ENCODE measurements around the gene PTPRD. TPM values are rescaled to one million over a fixed set of nuclear protein-coding genes. Genes with fewer than 3 reads are reported as not detected.

The PTPRD gene
- total and polyA plus RNA-seq, 5 experiments from 2014 or later = not detected

GRCh38 chr9:8364026-8364752 is 2248.6 kb downstream of the PTPRD start:
- H3K36me3 Mint-ChIP-seq = no peaks in the 10 kb centered on the region
- DNase-seq (no peak), ATAC-seq (no peak)
- H3K9me3 Mint-ChIP-seq = no peaks in the 10 kb centered on the region
- no peak overlapping the region for H3K27ac Mint-ChIP-seq
- H3K27me3 Mint-ChIP-seq = no peaks in the 10 kb centered on the region
- POLR2A ChIA-PET = no interaction called here
- H3K4me1 Mint-ChIP-seq = no peaks in the 10 kb centered on the region
- H3K4me3 Mint-ChIP-seq = no peak overlapping the region

- Mint-ChIP-seq H3K27ac (no peak overlapping the region), H3K27me3 (no peaks in the 10 kb centered on the region), H3K4me3 (no peak overlapping the region), H3K4me1 (no peaks in the 10 kb centered on the region), H3K9me3 (no peaks in the 10 kb centered on the region), H3K36me3 (no peaks in the 10 kb centered on the region)
- no peak for ATAC-seq
- DNase-seq = no peak
- POLR2A ChIA-PET = no interaction called here
Measured at GRCh38 chr9:8362250-8362649, 2250.6 kb downstream of the PTPRD start.

- POLR2A ChIA-PET = no interaction called here
Measured at GRCh38 chr9:8361364-8361763, 2251.4 kb downstream of the PTPRD start.

GRCh38 chr9:8356406-8356805 is 2256.4 kb downstream of the PTPRD start:
- Mint-ChIP-seq H3K27ac (no peak overlapping the region), H3K36me3 (no peaks in the 10 kb centered on the region), H3K9me3 (no peaks in the 10 kb centered on the region), H3K4me3 (no peak overlapping the region), H3K4me1 (no peaks in the 10 kb centered on the region), H3K27me3 (no peaks in the 10 kb centered on the region)
- ATAC-seq = no peak
- DNase-seq = no peak
- POLR2A ChIA-PET = no interaction called here

More at GRCh38 chr9:8361364-8361763, 2251.4 kb downstream of the PTPRD start:
- H3K27me3 Mint-ChIP-seq = no peaks in the 10 kb centered on the region
- DNase-seq (no peak), ATAC-seq (no peak)
- no peak overlapping the region for H3K4me3 Mint-ChIP-seq
- H3K27ac Mint-ChIP-seq = no peak overlapping the region
- no peaks in the 10 kb centered on the region for H3K9me3 Mint-ChIP-seq
- H3K4me1 Mint-ChIP-seq = no peaks in the 10 kb centered on the region
- H3K36me3 Mint-ChIP-seq = no peaks in the 10 kb centered on the region

- Mint-ChIP-seq H3K4me3 (no peak overlapping the region), H3K27ac (no peak overlapping the region), H3K4me1 (no peaks in the 10 kb centered on the region), H3K27me3 (no peaks in the 10 kb centered on the region), H3K9me3 (no peaks in the 10 kb centered on the region), H3K36me3 (no peaks in the 10 kb centered on the region)
- ATAC-seq (no peak), DNase-seq (no peak)
- POLR2A ChIA-PET = no interaction called here
Measured at GRCh38 chr9:8351436-8351835, 2261.4 kb downstream of the PTPRD start.

GRCh38 chr9:8349901-8350300 is 2262.9 kb downstream of the PTPRD start:
- DNase-seq (no peak), ATAC-seq (no peak)
- Mint-ChIP-seq H3K27me3 (no peaks in the 10 kb centered on the region), H3K4me3 (no peak overlapping the region), H3K36me3 (no peaks in the 10 kb centered on the region), H3K9me3 (no peaks in the 10 kb centered on the region), H3K27ac (no peak overlapping the region), H3K4me1 (no peaks in the 10 kb centered on the region)
- POLR2A ChIA-PET = no interaction called here

GRCh38 chr9:8349376-8349775 is 2263.4 kb downstream of the PTPRD start:
- DNase-seq = no peak
- Mint-ChIP-seq H3K27me3 (no peaks in the 10 kb centered on the region), H3K4me3 (no peak overlapping the region), H3K4me1 (no peaks in the 10 kb centered on the region), H3K36me3 (no peaks in the 10 kb centered on the region), H3K27ac (no peak overlapping the region), H3K9me3 (no peaks in the 10 kb centered on the region)
- no peak for ATAC-seq
- POLR2A ChIA-PET = no interaction called here

GRCh38 chr9:8348756-8349155 is 2264.0 kb downstream of the PTPRD start:
- no peak for ATAC-seq
- Mint-ChIP-seq H3K4me3 (no peak overlapping the region), H3K9me3 (no peaks in the 10 kb centered on the region), H3K27ac (no peak overlapping the region), H3K4me1 (no peaks in the 10 kb centered on the region), H3K27me3 (no peaks in the 10 kb centered on the region), H3K36me3 (no peaks in the 10 kb centered on the region)
- DNase-seq = no peak
- POLR2A ChIA-PET = no interaction called here

GRCh38 chr9:8346296-8346695 is 2266.5 kb downstream of the PTPRD start:
- H3K4me3 Mint-ChIP-seq = no peak overlapping the region
- H3K27ac Mint-ChIP-seq = no peak overlapping the region
- no peaks in the 10 kb centered on the region for H3K36me3 Mint-ChIP-seq
- no peak for ATAC-seq
- H3K9me3 Mint-ChIP-seq = no peaks in the 10 kb centered on the region
- H3K4me1 Mint-ChIP-seq = no peaks in the 10 kb centered on the region
- no peak for DNase-seq
- POLR2A ChIA-PET = no interaction called here
- no peaks in the 10 kb centered on the region for H3K27me3 Mint-ChIP-seq

- ATAC-seq = no peak
- no peak overlapping the region for H3K27ac Mint-ChIP-seq
- no peak overlapping the region for H3K4me3 Mint-ChIP-seq
- no peak for DNase-seq
- no peaks in the 10 kb centered on the region for H3K9me3 Mint-ChIP-seq
- no peaks in the 10 kb centered on the region for H3K36me3 Mint-ChIP-seq
- no peaks in the 10 kb centered on the region for H3K4me1 Mint-ChIP-seq
- POLR2A ChIA-PET = no interaction called here
- H3K27me3 Mint-ChIP-seq = peaks cover 0 to 2% (median 0%) of the 10 kb centered on the region in 5 donors
Measured at GRCh38 chr9:8338767-8339510, 2273.9 kb downstream of the PTPRD start.

GRCh38 chr9:8337834-8338766 is 2274.7 kb downstream of the PTPRD start:
- Mint-ChIP-seq H3K36me3 (no peaks in the 10 kb centered on the region), H3K4me1 (no peaks in the 10 kb centered on the region), H3K9me3 (no peaks in the 10 kb centered on the region), H3K27me3 (peaks cover 0 to 4% (median 0%) of the 10 kb centered on the region in 5 donors), H3K27ac (no peak overlapping the region), H3K4me3 (no peak overlapping the region)
- ATAC-seq = no peak
- DNase-seq = no peak
- POLR2A ChIA-PET = no interaction called here

- no peaks in the 10 kb centered on the region for H3K36me3 Mint-ChIP-seq
- DNase-seq = no peak
- peaks cover 0 to 11% (median 9%) of the 10 kb centered on the region in 5 donors for H3K27me3 Mint-ChIP-seq
- no peak overlapping the region for H3K4me3 Mint-ChIP-seq
- no peak for ATAC-seq
- peaks cover 0 to 3% (median 0%) of the 10 kb centered on the region in 9 donors for H3K9me3 Mint-ChIP-seq
- no peak overlapping the region for H3K27ac Mint-ChIP-seq
- H3K4me1 Mint-ChIP-seq = no peaks in the 10 kb centered on the region
- POLR2A ChIA-PET = no interaction called here
Measured at GRCh38 chr9:8332871-8333270, 2279.9 kb downstream of the PTPRD start.

- Mint-ChIP-seq H3K27me3 (peaks cover 0 to 11% (median 9%) of the 10 kb centered on the region in 5 donors), H3K9me3 (peaks cover 0 to 3% (median 0%) of the 10 kb centered on the region in 9 donors), H3K4me3 (no peak overlapping the region), H3K27ac (no peak overlapping the region), H3K36me3 (no peaks in the 10 kb centered on the region), H3K4me1 (no peaks in the 10 kb centered on the region)
- no peak for ATAC-seq
- no peak for DNase-seq
- POLR2A ChIA-PET = no interaction called here
Measured at GRCh38 chr9:8332331-8332650, 2280.5 kb downstream of the PTPRD start.

All from naive thymus-derived CD8-positive, alpha-beta T cell (primary cell).